ENCODE measurements around the gene CDK6. TPM values are rescaled to one million over a fixed set of nuclear protein-coding genes. Genes with fewer than 3 reads are reported as not detected.

CDK6 gene
- polyA plus RNA-seq, 2 of the 4 experiments (the other 2 are of a cell fraction) = 13.6 to 25.9 TPM

DNA sequence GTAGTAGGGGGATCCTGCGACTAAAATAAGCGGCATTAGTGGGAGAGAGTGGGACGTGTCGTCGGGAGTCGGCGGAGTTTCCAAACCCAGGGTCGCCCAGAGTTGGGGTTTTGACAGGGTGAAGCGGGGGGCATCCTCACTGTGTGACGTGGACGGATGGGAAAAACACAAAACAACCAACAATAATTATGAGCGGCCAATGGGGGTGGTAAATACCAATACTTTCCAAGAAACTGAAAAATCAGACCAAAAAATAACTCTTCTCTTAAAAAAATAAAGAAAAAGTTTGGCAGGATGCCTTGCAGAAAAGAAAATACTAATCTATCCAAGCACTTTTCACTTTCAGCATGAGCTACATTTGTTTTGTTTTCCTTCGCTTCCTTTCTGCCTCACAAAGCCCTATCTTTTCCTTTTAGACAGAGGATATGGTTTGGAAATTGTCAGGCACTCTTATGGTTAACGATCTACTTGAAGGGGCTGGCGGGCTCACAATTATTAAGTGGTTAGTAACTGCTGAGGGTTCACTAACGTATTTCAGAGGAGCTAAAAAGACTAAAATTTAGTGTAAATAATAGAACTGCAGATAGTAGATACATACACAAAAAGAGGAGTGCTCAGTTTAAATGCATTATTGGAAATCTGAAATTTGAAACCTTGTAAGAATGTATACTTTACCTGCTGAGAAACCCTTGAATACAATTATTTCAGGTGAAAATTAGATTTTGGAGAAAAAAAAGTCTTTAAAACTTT, 802 bp upstream of the CDK6 start (continued):
- TF ChIP-seq POLR2A (IDR thresholded peaks at IDR 0.05; ENCODE audit: low read length) (no peak), FOSB (CRISPR knock-in tag; IDR thresholded peaks at IDR 0.05) (no peak), PHF8 (IDR thresholded peaks at IDR 0.05; ENCODE audit: borderline replicate concordance, low read depth) (0 out of 2 replicates have a peak, but pooled peaks have one; percentile 4), CBX2 (IDR thresholded peaks at IDR 0.05; ENCODE audit: borderline replicate concordance, low read depth) (no peak), KDM1A (IDR thresholded peaks at IDR 0.05; ENCODE audit: low read depth) (no peak), RNF2 (IDR thresholded peaks at IDR 0.05; ENCODE audit: borderline replicate concordance, low read depth) (peak; percentile 90; the same call in 1 of the 2 replicates)

DNA sequence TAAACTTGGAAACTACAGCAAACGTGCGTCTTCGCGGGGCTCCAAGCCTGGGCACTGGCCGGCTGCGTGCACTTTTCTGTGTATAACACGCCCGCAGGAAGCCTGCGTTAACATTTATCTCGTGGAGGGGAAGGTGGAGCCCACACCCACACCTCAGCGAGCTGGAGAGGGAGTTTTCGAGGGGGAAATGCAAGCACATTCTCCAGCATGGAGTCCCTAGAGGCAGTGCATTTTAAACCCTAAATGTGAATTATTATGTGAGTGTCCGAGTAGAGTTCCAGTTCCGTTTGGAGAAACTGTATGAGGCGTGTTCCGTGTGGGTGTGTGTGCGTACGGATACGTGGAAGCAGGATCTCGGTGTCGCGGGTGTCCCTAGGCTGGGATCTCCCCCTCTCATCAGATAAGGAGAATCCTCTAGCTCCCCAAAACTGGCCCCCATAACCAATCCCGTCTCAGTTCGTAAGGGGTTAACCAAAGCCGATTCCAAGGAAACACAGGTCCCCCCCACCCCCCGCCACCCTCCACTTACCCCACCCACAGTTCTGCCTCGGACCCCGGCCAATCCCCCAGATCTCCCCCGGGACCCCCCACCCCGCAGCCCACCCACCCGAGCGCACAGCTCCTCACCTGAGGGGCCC, 403 bp downstream of the CDK6 start:
- whole genome bisulfite sequencing (ENCODE audit: missing lambda C conversion rate) = 3% methylated on average over 24 of the region's 32 CpGs
- FAIRE-seq (no peak), DNase-seq (ENCODE audit: low read depth in 1 of 2, low spot score in 1 of 2) (peak; percentile 12 to 18), ATAC-seq (peak in 1 of 2 experiments; percentile 3; a peak in 3 of 6 replicates)
- Histone ChIP-seq H3K4me3 (peak overlapping the region; percentile 80), H3K27ac (peak overlapping the region; percentile 92 to 96), H3K4me2 (peak overlapping the region; percentile 85), H3K9me3 (no peaks in the 10 kb centered on the region), H3K4me1 (peaks cover 5% of the 10 kb centered on the region; the same call in 2 of the 3 replicates)
- ChIA-PET CTCF (interaction anchor here (0.6 kb wide), 1 partner anchor 327 kb away, joined by 3 read pairs; no protein-coding TSS in a partner anchor), POLR2A (interaction anchor here (0.5 to 1.7 kb wide), 5 partner anchors 69 to 1635 kb away, joined by 3 to 5 read pairs (median 4); no protein-coding TSS in a partner anchor)
- no peak for TF ChIP-seq POLR2AphosphoS2 (conservative IDR thresholded peaks at IDR 0.05; ENCODE audit: low read length)
- peak; percentile 72; the same call in 1 of the 2 replicates for TF ChIP-seq CBX8 (IDR thresholded peaks at IDR 0.05)
- TF ChIP-seq, protein P1, sequence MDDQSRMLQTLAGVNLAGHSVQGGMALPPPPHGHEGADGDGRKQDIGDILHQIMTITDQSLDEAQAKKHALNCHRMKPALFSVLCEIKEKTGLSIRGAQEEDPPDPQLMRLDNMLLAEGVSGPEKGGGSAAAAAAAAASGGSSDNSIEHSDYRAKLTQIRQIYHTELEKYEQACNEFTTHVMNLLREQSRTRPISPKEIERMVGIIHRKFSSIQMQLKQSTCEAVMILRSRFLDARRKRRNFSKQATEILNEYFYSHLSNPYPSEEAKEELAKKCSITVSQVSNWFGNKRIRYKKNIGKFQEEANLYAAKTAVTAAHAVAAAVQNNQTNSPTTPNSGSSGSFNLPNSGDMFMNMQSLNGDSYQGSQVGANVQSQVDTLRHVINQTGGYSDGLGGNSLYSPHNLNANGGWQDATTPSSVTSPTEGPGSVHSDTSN (IDR thresholded peaks at IDR 0.05) = no peak
- no peak for TF ChIP-seq HOXA7 (CRISPR knock-in tag; IDR thresholded peaks at IDR 0.05)
- TF ChIP-seq RNF2 (IDR thresholded peaks at IDR 0.05; ENCODE audit: borderline replicate concordance, low read depth) = peak; percentile 65; the same call in 1 of the 2 replicates
- 0 out of 2 replicates have a peak, but pooled peaks have one; percentile 66 for TF ChIP-seq HDAC2 (IDR thresholded peaks at IDR 0.05)

DNA sequence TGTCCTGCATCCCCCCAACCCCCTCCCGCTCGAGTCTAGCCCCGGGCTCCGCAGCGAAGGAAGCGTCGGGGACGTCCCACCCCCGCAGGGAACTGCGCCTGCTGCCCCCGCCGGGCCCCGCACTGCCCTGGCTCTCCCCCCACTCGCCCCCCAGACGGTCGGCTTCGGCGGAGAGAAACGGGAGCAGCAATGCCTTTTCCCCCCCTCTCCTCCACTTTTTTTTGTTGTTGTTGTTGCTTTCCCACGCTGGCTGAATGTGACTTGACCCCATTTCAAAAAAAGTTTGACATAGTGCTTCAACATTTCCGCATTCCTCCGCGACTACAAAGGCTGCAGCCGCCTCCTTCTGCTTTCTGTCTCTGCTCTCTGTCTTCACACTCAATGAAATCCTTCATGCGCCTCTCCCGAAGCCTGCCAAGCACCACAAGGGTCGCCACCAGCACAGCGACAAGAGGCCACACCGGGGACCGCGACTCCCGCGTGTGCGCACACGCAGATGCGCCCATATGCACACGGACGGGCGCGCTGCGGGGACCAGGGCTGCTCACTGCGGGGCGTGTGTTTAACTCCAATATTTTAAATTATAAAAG, 1.0 kb downstream of the CDK6 start:
- ChIA-PET POLR2A (interaction anchor here (1.4 to 2.8 kb wide), 3 partner anchors 140 to 190 kb away, joined by 4 to 24 read pairs (median 5); no protein-coding TSS in a partner anchor), CTCF (interaction anchor here (0.9 to 5.7 kb wide), 2 partner anchors 216 to 225 kb away, joined by 3 to 62 read pairs; no protein-coding TSS in a partner anchor)
- Histone ChIP-seq H3K4me3 (peak overlapping the region; percentile 80), H3K4me1 (peaks cover 11% of the 10 kb centered on the region), H3K9me3 (no peaks in the 10 kb centered on the region), H3K27ac (peak overlapping the region; percentile 92 to 96), H3K4me2 (peak overlapping the region; percentile 85)
- FAIRE-seq = no peak
- no peak for TF ChIP-seq MAZ (IDR thresholded peaks at IDR 0.05; ENCODE audit: borderline replicate concordance, low read depth, low read length)
- TF ChIP-seq RARB (CRISPR knock-in tag; IDR thresholded peaks at IDR 0.05) = no peak
- TF ChIP-seq, protein P2, sequence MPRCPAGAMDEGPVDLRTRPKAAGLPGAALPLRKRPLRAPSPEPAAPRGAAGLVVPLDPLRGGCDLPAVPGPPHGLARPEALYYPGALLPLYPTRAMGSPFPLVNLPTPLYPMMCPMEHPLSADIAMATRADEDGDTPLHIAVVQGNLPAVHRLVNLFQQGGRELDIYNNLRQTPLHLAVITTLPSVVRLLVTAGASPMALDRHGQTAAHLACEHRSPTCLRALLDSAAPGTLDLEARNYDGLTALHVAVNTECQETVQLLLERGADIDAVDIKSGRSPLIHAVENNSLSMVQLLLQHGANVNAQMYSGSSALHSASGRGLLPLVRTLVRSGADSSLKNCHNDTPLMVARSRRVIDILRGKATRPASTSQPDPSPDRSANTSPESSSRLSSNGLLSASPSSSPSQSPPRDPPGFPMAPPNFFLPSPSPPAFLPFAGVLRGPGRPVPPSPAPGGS (IDR thresholded peaks at IDR 0.05) = no peak
- TF ChIP-seq GATA3 (IDR thresholded peaks at IDR 0.05; ENCODE audit: borderline replicate concordance) = peak; percentile 46; the same call in 1 of the 2 replicates
- TF ChIP-seq JUNB (IDR thresholded peaks at IDR 0.05) = no peak
- TF ChIP-seq, protein P3, sequence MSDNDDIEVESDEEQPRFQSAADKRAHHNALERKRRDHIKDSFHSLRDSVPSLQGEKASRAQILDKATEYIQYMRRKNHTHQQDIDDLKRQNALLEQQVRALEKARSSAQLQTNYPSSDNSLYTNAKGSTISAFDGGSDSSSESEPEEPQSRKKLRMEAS (IDR thresholded peaks at IDR 0.05) = peak; percentile 56
- no peak for TF ChIP-seq RNF2 (IDR thresholded peaks at IDR 0.05; ENCODE audit: borderline replicate concordance, low read depth)
- ATAC-seq = peak; percentile 1 to 12; a peak in 4 of 6 replicates
- 2% methylated on average over 26 of the region's 43 CpGs for WGBS (ENCODE audit: missing lambda C conversion rate)
- peak; percentile 48 to 79 for DNase-seq (ENCODE audit: low read depth in 1 of 2, low spot score in 1 of 2)

Measured in A549 (cell line).